HEK293T (cell line): ENCODE results near the gene SENP3.

Experiments used
- CTCF ChIA-PET: fragments of 350-600 bp; formaldehyde crosslinking; extraction: SDS; loops from one replicate; lab custom pipeline; 2021; ENCODE audit warnings: antibody characterized with exemption, inconsistent platforms; lab: Yijun Ruan, JAX
- POLR2A ChIA-PET: fragments of 350-600 bp; formaldehyde crosslinking; extraction: SDS; loops from one replicate; lab custom pipeline; 2020; ENCODE audit warnings: antibody characterized with exemption, inconsistent platforms; lab: Yijun Ruan, JAX
- DNase-seq: peaks from one replicate; pipeline ENCODE4 v3.0.0; 2012; ENCODE audit warnings: mixed read lengths; ENCODE audit errors: extremely low spot score
- ARNT ChIP-seq: fragments of 450-650 bp; IDR thresholded peaks from 2 replicates; pipeline ENCODE4 v1.6.1; 2017; ENCODE audit warnings: mild to moderate bottlenecking
- BHLHE40 ChIP-seq: fragments of 450-650 bp; IDR thresholded peaks from 2 replicates; pipeline ENCODE4 v1.6.1; 2016; ENCODE audit warnings: mild to moderate bottlenecking, moderate library complexity, borderline replicate concordance
- CTBP1 ChIP-seq: fragments of 450-650 bp; IDR thresholded peaks from 2 replicates; pipeline ENCODE4 v1.6.1; 2016; ENCODE audit warnings: borderline replicate concordance
- ELF4 ChIP-seq: fragments of 450-650 bp; IDR thresholded peaks from 2 replicates; pipeline ENCODE4 v1.6.1; 2017; ENCODE audit warnings: antibody characterized with exemption
- FOXA1 ChIP-seq: fragments of 450-650 bp; IDR thresholded peaks from 2 replicates; pipeline ENCODE4 v1.6.1; 2016; ENCODE audit warnings: mild to moderate bottlenecking
- FOXK2 ChIP-seq: fragments of 450-650 bp; IDR thresholded peaks from 2 replicates; pipeline ENCODE4 v1.6.1; 2016; ENCODE audit warnings: mild to moderate bottlenecking
- FOXM1 ChIP-seq: fragments of 450-650 bp; IDR thresholded peaks from 2 replicates; pipeline ENCODE4 v1.6.1; 2017; ENCODE audit warnings: mild to moderate bottlenecking, borderline replicate concordance
- HDGF ChIP-seq: fragments of 450-650 bp; IDR thresholded peaks from 2 replicates; pipeline ENCODE4 v1.6.1; 2017; ENCODE audit warnings: antibody characterized with exemption, borderline replicate concordance
- L3MBTL2 ChIP-seq: fragments of 450-650 bp; conservative IDR thresholded peaks from 2 replicates; pipeline ENCODE4 v1.6.1; 2016; ENCODE audit warnings: mild to moderate bottlenecking
- LEF1 ChIP-seq: fragments of 450-650 bp; IDR thresholded peaks from 2 replicates; pipeline ENCODE4 v1.6.1; 2017; ENCODE audit warnings: mild to moderate bottlenecking, borderline replicate concordance
- NFRKB ChIP-seq: fragments of 450-650 bp; IDR thresholded peaks from 2 replicates; pipeline ENCODE4 v1.6.1; 2016; ENCODE audit warnings: mild to moderate bottlenecking, moderate library complexity
- PKNOX1 ChIP-seq: fragments of 450-650 bp; IDR thresholded peaks from 2 replicates; pipeline ENCODE4 v1.6.1; 2016
- SP1 ChIP-seq: fragments of 450-650 bp; IDR thresholded peaks from 2 replicates; pipeline ENCODE4 v1.6.1; 2017
- SUZ12 ChIP-seq: fragments of 450-650 bp; IDR thresholded peaks from 2 replicates; pipeline ENCODE4 v1.6.1; 2016; ENCODE audit warnings: mild to moderate bottlenecking
- TARDBP ChIP-seq: fragments of 450-650 bp; IDR thresholded peaks from 2 replicates; pipeline ENCODE4 v1.6.1; 2016
- ZNF384 ChIP-seq: fragments of 450-650 bp; IDR thresholded peaks from 2 replicates; pipeline ENCODE4 v1.6.1; 2016

Gene SENP3

DNA sequence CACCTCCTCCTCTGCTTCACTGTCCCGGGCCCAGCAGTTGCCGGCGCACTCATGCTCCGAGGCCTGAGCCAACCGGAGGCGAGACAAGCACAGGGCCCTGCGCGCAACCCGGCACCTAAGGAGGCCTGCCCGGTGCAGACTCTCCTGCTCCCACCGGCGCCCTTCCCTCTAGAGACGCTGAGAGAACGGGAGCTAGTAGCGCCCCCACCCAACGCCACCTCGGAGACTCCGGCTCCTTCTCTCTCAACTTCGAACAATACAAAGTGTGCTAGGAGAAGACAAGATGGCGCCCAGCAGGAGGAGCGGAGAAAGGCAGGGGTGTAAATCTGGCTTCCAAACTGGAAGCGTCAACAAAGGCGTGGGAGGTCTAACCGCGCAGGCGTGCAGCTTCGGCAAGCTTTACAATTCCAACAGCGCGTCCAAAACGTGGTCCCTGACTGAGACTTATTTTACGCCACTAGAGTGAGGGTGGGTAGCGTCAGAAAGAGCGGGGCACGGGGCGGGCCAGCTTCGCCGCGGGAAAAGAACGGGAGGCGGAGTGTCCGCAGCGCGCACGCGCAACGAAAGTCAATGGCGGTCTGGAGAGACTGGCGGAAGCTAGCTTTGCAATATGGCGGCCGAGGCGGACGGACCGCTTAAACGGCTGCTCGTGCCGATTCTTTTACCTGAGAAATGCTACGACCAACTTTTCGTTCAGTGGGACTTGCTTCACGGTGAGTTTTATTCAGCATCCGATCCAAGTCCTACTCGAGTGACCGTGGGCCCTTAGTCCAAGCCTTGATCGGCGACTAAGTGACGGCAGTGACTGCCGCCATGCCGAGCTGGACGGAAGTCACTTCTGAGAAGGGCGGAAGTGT is 21.8 kb downstream of the SENP3 start, which contains the start of gene MPDU1:
TSS of gene MPDU1 (plus strand) at position 600 of the 857 bp plus-strand sequence. CDS start at position 611, 11 bp downstream.
- peak; percentile 90 for DNase-seq
- TF ChIP-seq ELF4 (peak; percentile 95), L3MBTL2 (peak; percentile 100), PKNOX1 (peak; percentile 63), BHLHE40 (no peak), NFRKB (peak; percentile 97), SP1 (no peak)
- POLR2A ChIA-PET: interaction anchor here (0.9 to 3.4 kb wide), 17 partner anchors 10 to 293 kb away, joined by 3 to 49 read pairs (median 9); partner anchors contain the start of genes ATP1B2, FXR2, NEURL4 and SAT2
- CTCF ChIA-PET: no interaction called here

GRCh38 chr17:7586673-7587419 is 25.1 kb downstream of the SENP3 start:
- POLR2A ChIA-PET: interaction anchor here (0.6 to 1.2 kb wide), 6 partner anchors 13 to 181 kb away, joined by 3 to 7 read pairs (median 4); partner anchors contain the start of genes FXR2 and WRAP53
- peak; percentile 61 for DNase-seq
- TF ChIP-seq FOXM1 (no peak), PKNOX1 (peak; percentile 77)
- CTCF ChIA-PET: interaction anchor here (0.8 to 0.9 kb wide), 2 partner anchors 23 to 100 kb away, joined by 3 to 4 read pairs; partner anchors contain the start of gene TP53

GRCh38 chr17:7587420-7588151 is 25.9 kb downstream of the SENP3 start:
- ChIA-PET CTCF (interaction anchor here (0.8 to 0.9 kb wide), 2 partner anchors 22 to 100 kb away, joined by 3 to 4 read pairs; partner anchors contain the start of gene TP53), POLR2A (interaction anchor here (0.6 to 1.2 kb wide), 5 partner anchors 14 to 182 kb away, joined by 3 to 7 read pairs (median 4); partner anchors contain the start of genes FXR2 and WRAP53)
- TF ChIP-seq BHLHE40 (no peak), PKNOX1 (no peak), LEF1 (no peak), L3MBTL2 (no peak), FOXM1 (no peak), TARDBP (no peak), FOXK2 (no peak), SP1 (no peak), CTBP1 (no peak), FOXA1 (no peak), SUZ12 (no peak), ARNT (no peak), ZNF384 (no peak), ELF4 (no peak), HDGF (no peak), NFRKB (no peak)
- DNase-seq: no peak

GRCh38 chr17:7588553-7589203 is 27.0 kb downstream of the SENP3 start:
- CTCF ChIA-PET: interaction anchor here (0.5 kb wide), 1 partner anchor 39 kb away, joined by 3 read pairs; no protein-coding TSS in a partner anchor
- no peak for DNase-seq
- POLR2A ChIA-PET: interaction anchor here (2.7 kb wide), 1 partner anchor 98 kb away, joined by 13 read pairs; the partner anchor contains the start of genes TP53 and WRAP53
- TF ChIP-seq PKNOX1 (no peak), BHLHE40 (no peak), NFRKB (no peak), SP1 (no peak), SUZ12 (no peak), FOXA1 (no peak), L3MBTL2 (no peak), ZNF384 (no peak), LEF1 (no peak), ELF4 (no peak)
